VCaP (cell line): Measurements from ENCODE around the gene R3HDM2.
"Not testable (repeated sequence)": the region's sequence is repeated elsewhere in the genome, so short reads cannot be mapped to it uniquely, and the experiment has no call there.

Experiments
- H3K27ac ChIP-seq: fragments of 450-650 bp; 2 replicates; pipeline ENCODE4 v1.5.1; 2017
- TF ChIP-seq, protein P1 (sequence below): fragments of 450-650 bp; conservative IDR thresholded peaks from 2 replicates; pipeline ENCODE4 v1.5.1; 2017; ENCODE audit warnings: mild to moderate bottlenecking, moderate library complexity

R3HDM2 gene

GRCh38 chr12:57343703-57344378 is 87.0 kb downstream of the R3HDM2 start:
- H3K27ac ChIP-seq = no peak overlapping the region
- TF ChIP-seq, protein P1, sequence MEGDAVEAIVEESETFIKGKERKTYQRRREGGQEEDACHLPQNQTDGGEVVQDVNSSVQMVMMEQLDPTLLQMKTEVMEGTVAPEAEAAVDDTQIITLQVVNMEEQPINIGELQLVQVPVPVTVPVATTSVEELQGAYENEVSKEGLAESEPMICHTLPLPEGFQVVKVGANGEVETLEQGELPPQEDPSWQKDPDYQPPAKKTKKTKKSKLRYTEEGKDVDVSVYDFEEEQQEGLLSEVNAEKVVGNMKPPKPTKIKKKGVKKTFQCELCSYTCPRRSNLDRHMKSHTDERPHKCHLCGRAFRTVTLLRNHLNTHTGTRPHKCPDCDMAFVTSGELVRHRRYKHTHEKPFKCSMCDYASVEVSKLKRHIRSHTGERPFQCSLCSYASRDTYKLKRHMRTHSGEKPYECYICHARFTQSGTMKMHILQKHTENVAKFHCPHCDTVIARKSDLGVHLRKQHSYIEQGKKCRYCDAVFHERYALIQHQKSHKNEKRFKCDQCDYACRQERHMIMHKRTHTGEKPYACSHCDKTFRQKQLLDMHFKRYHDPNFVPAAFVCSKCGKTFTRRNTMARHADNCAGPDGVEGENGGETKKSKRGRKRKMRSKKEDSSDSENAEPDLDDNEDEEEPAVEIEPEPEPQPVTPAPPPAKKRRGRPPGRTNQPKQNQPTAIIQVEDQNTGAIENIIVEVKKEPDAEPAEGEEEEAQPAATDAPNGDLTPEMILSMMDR = no peak

DNA sequence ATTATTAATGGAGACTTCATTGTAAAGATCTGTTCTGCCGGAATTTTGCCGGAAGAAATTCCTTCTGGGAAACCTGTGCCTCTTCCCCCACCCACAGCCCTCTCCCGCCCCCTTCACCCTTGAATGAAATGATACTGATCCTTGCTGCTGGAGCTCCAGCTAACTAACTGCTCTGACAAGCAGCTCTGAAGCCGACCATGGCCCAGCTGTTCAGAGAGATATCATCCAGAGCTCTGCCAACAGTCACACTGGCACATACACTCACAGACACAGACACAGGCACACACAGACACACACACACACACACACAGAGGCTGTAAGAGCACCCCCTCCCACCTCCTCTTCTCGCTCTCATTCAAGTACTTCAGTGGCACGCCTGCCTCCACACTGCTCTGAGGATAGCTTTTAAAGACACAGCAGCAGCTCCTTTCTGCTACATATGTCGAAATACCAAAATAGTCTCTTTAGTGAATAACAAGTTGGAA is 88.6 kb downstream of the R3HDM2 start:
- H3K27ac ChIP-seq = no peak overlapping the region
- TF ChIP-seq, protein P1 = no peak

DNA sequence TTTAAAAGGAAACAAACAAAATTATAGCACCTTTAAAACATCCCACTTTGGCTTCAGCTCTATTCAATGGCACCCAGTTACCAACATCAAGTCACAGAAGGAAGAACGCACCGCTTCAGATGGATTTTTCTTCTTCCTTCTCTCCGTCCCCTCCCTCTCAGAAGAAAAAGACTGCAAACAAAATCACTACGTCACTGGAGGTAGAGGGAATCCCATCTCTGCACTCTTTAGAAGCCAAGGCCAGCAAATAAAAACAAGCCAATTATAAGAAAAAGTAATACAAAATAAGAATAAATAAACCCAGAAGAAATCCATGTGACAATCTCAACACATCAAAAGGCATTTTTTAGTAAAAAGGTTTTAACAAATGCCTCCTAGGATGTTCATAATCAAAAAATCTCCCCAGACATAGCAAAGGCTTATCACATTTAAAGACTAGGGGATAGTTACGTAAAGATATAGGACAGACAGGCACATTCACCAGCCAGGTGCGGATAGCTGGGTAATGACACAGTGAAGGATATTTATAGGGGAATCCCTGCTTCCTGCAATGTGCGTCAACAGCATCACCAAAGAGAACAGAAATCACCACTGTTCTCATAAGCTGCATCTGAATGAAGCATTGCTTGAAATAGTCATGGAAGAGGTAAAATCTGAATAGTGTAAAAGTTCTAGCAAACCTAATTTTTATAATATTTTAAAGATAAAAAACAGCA is 89.4 kb downstream of the R3HDM2 start:
- H3K27ac ChIP-seq = no peak overlapping the region
- TF ChIP-seq, protein P1 = no peak

GRCh38 chr12:57340104-57340503 is 90.7 kb downstream of the R3HDM2 start:
- TF ChIP-seq, protein P1 = no peak
- H3K27ac ChIP-seq = no peak overlapping the region

DNA sequence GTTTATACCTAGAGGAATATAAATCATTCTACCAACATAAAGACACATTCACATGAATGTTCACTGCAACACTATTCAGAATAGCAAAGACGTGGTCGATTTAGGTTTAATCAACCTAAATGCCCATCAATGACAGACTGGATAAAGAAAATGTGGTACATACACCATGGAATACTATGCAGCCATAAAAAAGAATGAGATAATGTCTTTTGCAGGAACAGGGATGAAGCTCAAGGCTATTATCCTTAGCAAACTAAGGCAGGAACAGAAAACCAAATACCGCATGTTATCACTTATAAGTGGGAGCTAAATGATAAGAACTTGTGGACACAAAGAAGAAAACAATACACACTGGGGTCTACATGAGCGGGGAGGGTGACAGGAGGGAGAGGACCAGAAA is 94.5 kb downstream of the R3HDM2 start:
- H3K27ac ChIP-seq = not testable (repeated sequence)

DNA sequence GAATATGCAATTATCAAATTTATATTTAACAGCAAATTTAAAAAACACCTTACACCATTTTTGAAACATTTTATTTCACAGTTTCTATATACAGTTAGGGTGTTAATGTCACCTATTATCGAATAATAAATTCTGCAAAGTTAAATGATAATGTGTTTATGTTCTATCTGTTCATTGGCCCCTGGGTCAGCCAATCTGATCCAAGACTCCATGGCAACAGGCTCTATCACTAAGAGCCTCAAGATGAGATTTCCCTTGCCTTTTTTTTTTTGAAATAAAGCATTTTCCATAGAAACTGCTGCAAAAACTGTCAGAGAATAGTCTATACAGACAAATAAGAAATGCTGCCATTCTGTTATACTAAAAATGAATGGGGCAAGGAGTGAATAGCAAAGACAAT is 96.6 kb downstream of the R3HDM2 start:
- TF ChIP-seq, protein P1 = no peak

GRCh38 chr12:57332646-57333312 is 98.1 kb downstream of the R3HDM2 start:
- TF ChIP-seq, protein P1 = no peak
- H3K27ac ChIP-seq = no peak overlapping the region

More for the DNA sequence above, 96.6 kb downstream of the R3HDM2 start:
- H3K27ac ChIP-seq = no peak overlapping the region
